ENCODE results near the gene TNNI3K. TPM values are rescaled to one million over a fixed set of nuclear protein-coding genes. Genes with fewer than 3 reads are reported as not detected.

Gene TNNI3K
- total and polyA plus RNA-seq, 2 of the 8 experiments (the other 6 are each of a cell fraction or from before 2014, with no cell fraction given): 0.41 to 0.48 TPM

GRCh38 chr1:74434321-74434720, 199.1 kb downstream of the TNNI3K start (continued):
- TF ChIP-seq CHD7 (IDR thresholded peaks at IDR 0.05; ENCODE audit: insufficient replicate concordance, low read length) (no peak), ZNF274 (IDR thresholded peaks at IDR 0.05; ENCODE audit: borderline replicate concordance, extremely low read depth, low read length) (no peak), RNF2 (IDR thresholded peaks at IDR 0.05; ENCODE audit: borderline replicate concordance, low read depth, low read length, missing control alignments, poor library complexity, severe bottlenecking) (no peak)

Measured in H1 (cell line).